CD8-positive, alpha-beta memory T cell (primary cell): ENCODE results near the gene CEMP1. TPM values are rescaled to one million over a fixed set of nuclear protein-coding genes. Genes with fewer than 3 reads are reported as not detected.

Experiments used
- CTCF ChIA-PET: fragments of 350-600 bp; sonication (Branson Sonifier 250); formaldehyde crosslinking; loops from one replicate; lab custom pipeline; 2021; ENCODE audit warnings: antibody characterized with exemption; lab: Charles Lee
- POLR2A ChIA-PET: fragments of 350-600 bp; sonication (Branson Sonifier 250); formaldehyde crosslinking; loops from one replicate; lab custom pipeline; 2021; ENCODE audit warnings: antibody characterized with exemption; lab: Charles Lee
- DNase-seq, 5 donors: peaks; one replicate each; pipeline versions ENCODE4 v3.0.0 to v3.0.0-alpha.2; 2020 to 2022; ENCODE audit warnings: mixed read lengths in 1 of 5
- H3K27ac ChIP-seq: one replicate; pipeline ENCODE4 v1.7.0; 2013; ENCODE audit warnings: low read depth, mild to moderate bottlenecking, low read length, moderate library complexity
- H3K27me3 ChIP-seq: 2 replicates; pipeline ENCODE4 v1.7.0; 2013; ENCODE audit warnings: low read length, mild to moderate bottlenecking; ENCODE audit not compliant: insufficient read depth, poor library complexity, severe bottlenecking
- H3K36me3 ChIP-seq: 2 replicates; pipeline ENCODE4 v1.7.0; 2013; ENCODE audit warnings: mild to moderate bottlenecking, low read length, moderate library complexity; ENCODE audit not compliant: insufficient read depth
- H3K4me1 ChIP-seq: 2 replicates; pipeline ENCODE4 v1.7.0; 2013; ENCODE audit warnings: mild to moderate bottlenecking, low read length, moderate library complexity; ENCODE audit not compliant: insufficient read depth
- H3K4me3 ChIP-seq: 2 replicates; pipeline ENCODE4 v1.7.0; 2013; ENCODE audit warnings: mild to moderate bottlenecking, low read length
- H3K9me3 ChIP-seq: 2 replicates; pipeline ENCODE4 v1.7.0; 2013; ENCODE audit warnings: mild to moderate bottlenecking, low read length
- H3K27ac Mint-ChIP-seq, 8 donors: one replicate each; pipeline ENCODE4 v1.8.0; 2020 to 2021; ENCODE audit warnings: mixed read lengths in 8 of 8, mild to moderate bottlenecking in 6 of 8, inconsistent platforms in 3 of 8, moderate library complexity in 3 of 8
- H3K27me3 Mint-ChIP-seq, 2 donors: one replicate each; pipeline ENCODE4 v1.8.0; 2020 to 2021; ENCODE audit warnings: mixed read lengths in 2 of 2, mild to moderate bottlenecking in 1 of 2, moderate library complexity in 1 of 2
- H3K36me3 Mint-ChIP-seq, 3 donors: one replicate each; pipeline ENCODE4 v1.8.0; 2020 to 2021; ENCODE audit warnings: mixed read lengths in 3 of 3, inconsistent platforms in 1 of 3, mild to moderate bottlenecking in 1 of 3
- H3K4me1 Mint-ChIP-seq, 3 donors: one replicate each; pipeline ENCODE4 v1.8.0; 2020 to 2021; ENCODE audit warnings: mixed read lengths in 3 of 3, inconsistent platforms in 1 of 3, mild to moderate bottlenecking in 1 of 3
- H3K4me3 Mint-ChIP-seq, 7 donors: one replicate each; pipeline ENCODE4 v1.8.0; 2020 to 2021; ENCODE audit warnings: mixed read lengths in 7 of 7, mild to moderate bottlenecking in 6 of 7, moderate library complexity in 4 of 7, inconsistent platforms in 2 of 7
- H3K9me3 Mint-ChIP-seq, 5 donors: one replicate each; pipeline ENCODE4 v1.8.0; 2020 to 2022; ENCODE audit warnings: mixed read lengths in 5 of 5, mild to moderate bottlenecking in 3 of 5, moderate library complexity in 2 of 5, inconsistent platforms in 1 of 5
- polyA plus RNA-seq: library from polyadenylated mRNA; unstranded; fragments of 300-500 nt; fragmentation: Illumina TruSeq; gene quantifications from one replicate; pipeline ENCODE4 v1.2.3, GENCODE V29; 2021
- total RNA-seq, 2 experiments: library from RNA; stranded (reverse); gene quantifications; one replicate each; pipeline ENCODE4 v1.2.3, GENCODE V29; 2021

Gene CEMP1
- total and polyA plus RNA-seq, 3 experiments from 2014 or later, result 0.16 to 3.3 TPM; not detected in 1

- H3K4me3 ChIP-seq, result no peak overlapping the region
- POLR2A ChIA-PET, result no interaction called here
These were observed 23.5 kb downstream of the CEMP1 start for GRCh38 chr16:2507665-2508064.

GRCh38 chr16:2507052-2507659, 24.1 kb downstream of the CEMP1 start:
- H3K4me1 ChIP-seq, result no peaks in the 10 kb centered on the region
- Mint-ChIP-seq H3K27ac (no peak overlapping the region), H3K4me1 (peaks cover 2 to 3% (median 2%) of the 10 kb centered on the region in 3 donors), H3K9me3 (no peaks in the 10 kb centered on the region), H3K36me3 (no peaks in the 10 kb centered on the region), H3K4me3 (no peak overlapping the region), H3K27me3 (no peaks in the 10 kb centered on the region)
- DNase-seq, result no peak
- H3K36me3 ChIP-seq, result no peaks in the 10 kb centered on the region
- no peaks in the 10 kb centered on the region for H3K27me3 ChIP-seq
- H3K4me3 ChIP-seq, result no peak overlapping the region
- CTCF ChIA-PET, result no interaction called here
- H3K9me3 ChIP-seq, result no peaks in the 10 kb centered on the region
- no peak overlapping the region for H3K27ac ChIP-seq
- POLR2A ChIA-PET, result no interaction called here

More at GRCh38 chr16:2507665-2508064, 23.5 kb downstream of the CEMP1 start:
- Histone ChIP-seq H3K4me1 (peaks cover 2% of the 10 kb centered on the region), H3K27me3 (no peaks in the 10 kb centered on the region), H3K27ac (no peak overlapping the region), H3K36me3 (no peaks in the 10 kb centered on the region), H3K9me3 (no peaks in the 10 kb centered on the region)
- Mint-ChIP-seq H3K4me1 (peaks cover 6 to 8% (median 7%) of the 10 kb centered on the region in 3 donors), H3K4me3 (no peak overlapping the region), H3K9me3 (no peaks in the 10 kb centered on the region), H3K27me3 (no peaks in the 10 kb centered on the region), H3K27ac (no peak overlapping the region), H3K36me3 (no peaks in the 10 kb centered on the region)
- CTCF ChIA-PET, result no interaction called here
- no peak for DNase-seq

DNA sequence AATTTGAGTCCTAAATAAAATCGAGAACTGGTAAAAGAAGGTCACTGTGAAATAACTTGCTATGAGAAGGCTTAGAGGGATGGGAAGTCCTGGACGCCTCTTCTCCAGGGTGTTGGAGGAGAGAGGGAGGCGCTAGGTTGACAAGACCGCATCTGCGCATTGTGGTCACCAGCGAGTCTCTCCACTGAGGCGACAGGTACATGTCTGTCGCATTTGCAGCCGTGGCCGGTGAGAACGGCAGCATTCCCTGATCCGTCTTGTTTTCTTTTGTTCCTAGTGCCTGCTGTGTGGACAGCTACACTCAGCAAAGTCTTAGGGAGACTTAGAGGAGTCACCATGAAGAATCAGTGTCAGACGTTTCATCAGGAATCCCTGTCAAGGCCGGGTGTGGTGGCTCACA, 25.5 kb downstream of the CEMP1 start:
- no peak overlapping the region for H3K4me3 Mint-ChIP-seq
- H3K36me3 Mint-ChIP-seq, result no peaks in the 10 kb centered on the region
- ChIA-PET CTCF (no interaction called here), POLR2A (no interaction called here)
- no peaks in the 10 kb centered on the region for H3K4me1 Mint-ChIP-seq
- Histone ChIP-seq H3K9me3 (no peaks in the 10 kb centered on the region), H3K4me3 (no peak overlapping the region), H3K27me3 (no peaks in the 10 kb centered on the region), H3K27ac (no peak overlapping the region), H3K36me3 (no peaks in the 10 kb centered on the region), H3K4me1 (peaks cover 8% of the 10 kb centered on the region)
- H3K27me3 Mint-ChIP-seq, result no peaks in the 10 kb centered on the region
- no peaks in the 10 kb centered on the region for H3K9me3 Mint-ChIP-seq
- H3K27ac Mint-ChIP-seq, result peak overlapping the region in 1 of 8 donors; percentile 41
- no peak for DNase-seq

DNA sequence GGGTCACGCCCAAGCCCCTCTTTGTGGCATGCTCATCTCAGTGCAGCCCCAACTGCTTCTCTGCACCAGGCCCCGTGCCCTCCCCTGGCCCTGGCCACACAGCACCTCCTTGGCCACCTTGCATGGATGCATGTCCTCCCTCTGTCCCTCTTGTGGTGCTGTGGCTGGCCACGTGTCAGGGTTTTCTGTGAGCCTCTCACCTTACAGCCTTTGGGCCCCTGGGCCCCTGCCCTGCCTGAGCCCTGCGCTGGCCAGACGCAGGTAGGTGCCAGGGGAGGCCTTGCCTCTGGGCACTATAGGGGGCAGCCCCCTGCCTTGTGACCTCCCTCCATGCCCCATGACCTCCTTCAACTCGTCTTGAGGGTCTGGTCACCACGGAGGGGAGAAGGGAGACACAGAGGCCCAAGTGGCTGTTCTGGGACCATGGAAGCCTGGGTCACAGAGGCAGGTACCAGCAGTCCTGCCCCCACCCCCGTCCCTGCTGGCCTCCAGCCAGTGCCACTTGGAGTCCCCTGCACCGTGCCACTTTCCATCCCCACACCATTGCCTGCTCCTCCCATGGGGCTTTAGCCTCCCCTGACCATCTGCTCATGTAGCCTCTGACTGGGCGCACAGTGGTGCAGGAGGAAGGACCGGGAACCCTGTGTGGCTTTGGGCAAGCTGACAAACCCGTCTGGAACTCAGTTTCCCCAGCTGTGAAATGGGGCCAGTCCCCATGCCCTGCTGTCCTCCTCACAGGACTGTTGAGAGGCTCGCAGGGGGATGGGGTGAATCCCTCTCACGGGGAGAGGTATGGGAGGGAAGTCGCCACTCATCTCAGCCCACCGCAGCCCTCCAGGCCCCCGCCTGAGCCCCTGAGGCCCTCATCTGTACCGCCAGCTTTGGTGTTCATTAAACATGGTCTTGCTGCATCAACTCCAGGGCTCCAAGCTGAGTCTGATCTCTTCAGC, 29.0 kb downstream of the CEMP1 start:
- ChIA-PET CTCF (interaction anchor here (0.8 to 2.8 kb wide), 11 partner anchors 9 to 315 kb away, joined by 3 to 28 read pairs (median 3); partner anchors contain the start of genes ABCA3, CEMP1 and TEDC2), POLR2A (interaction anchor here (1.3 kb wide), 1 partner anchor 308 kb away, joined by 3 read pairs; no protein-coding TSS in a partner anchor)
- Mint-ChIP-seq H3K27ac (no peak overlapping the region), H3K36me3 (peaks cover 0 to 10% (median 0%) of the 10 kb centered on the region in 3 donors), H3K27me3 (no peaks in the 10 kb centered on the region), H3K4me3 (no peak overlapping the region), H3K9me3 (no peaks in the 10 kb centered on the region), H3K4me1 (no peaks in the 10 kb centered on the region)
- H3K27me3 ChIP-seq, result no peaks in the 10 kb centered on the region
- H3K9me3 ChIP-seq, result no peaks in the 10 kb centered on the region
- H3K4me3 ChIP-seq, result no peak overlapping the region
- H3K36me3 ChIP-seq, result no peaks in the 10 kb centered on the region
- peaks cover 8% of the 10 kb centered on the region for H3K4me1 ChIP-seq
- DNase-seq, result no peak
- no peak overlapping the region for H3K27ac ChIP-seq

DNA sequence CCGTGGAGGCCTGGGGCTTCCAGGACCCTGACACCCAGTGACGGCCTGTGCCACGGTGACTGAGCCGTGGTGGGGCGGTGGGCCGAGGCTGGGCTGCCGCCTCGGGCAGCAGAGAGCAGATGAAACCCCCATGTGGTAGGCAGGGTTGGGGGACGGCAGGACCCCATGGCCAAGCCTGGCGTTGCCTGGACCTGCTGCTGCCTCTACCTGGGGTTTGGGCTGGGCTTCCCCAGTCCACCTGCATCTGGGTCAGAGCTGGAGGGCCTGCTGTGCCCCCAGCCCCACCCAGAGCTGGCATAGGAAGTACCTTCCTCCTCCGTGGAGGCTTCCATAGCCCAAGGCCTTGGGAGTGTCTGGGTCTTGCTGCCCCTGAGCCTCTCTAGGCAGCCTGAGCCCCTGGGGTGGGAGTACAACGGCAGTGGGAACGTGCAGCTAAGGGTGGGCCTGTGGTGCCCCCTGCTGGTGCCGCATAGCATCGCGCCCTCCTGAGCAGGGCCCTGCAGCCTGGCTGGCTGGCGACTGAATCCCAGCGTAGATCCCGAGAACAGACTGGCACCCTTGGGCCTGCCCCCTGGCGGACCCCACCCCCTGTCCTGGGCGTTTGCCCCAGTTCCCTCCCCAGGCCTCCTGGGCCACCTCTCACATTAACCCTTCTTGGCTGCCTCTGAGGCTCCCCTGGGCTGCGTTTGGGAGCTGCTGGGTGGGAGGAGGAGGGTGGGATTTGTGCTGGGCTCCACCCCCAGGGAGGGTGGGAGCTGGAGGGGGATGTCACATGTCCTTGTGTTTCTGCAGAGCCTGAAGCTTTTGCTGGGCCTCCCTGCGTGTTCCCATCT, 30.1 kb downstream of the CEMP1 start:
- peaks cover 8% of the 10 kb centered on the region for H3K4me1 ChIP-seq
- Mint-ChIP-seq H3K27me3 (no peaks in the 10 kb centered on the region), H3K4me3 (no peak overlapping the region), H3K9me3 (no peaks in the 10 kb centered on the region), H3K27ac (peak overlapping the region in 1 of 8 donors; percentile 72), H3K36me3 (peaks cover 0 to 17% (median 0%) of the 10 kb centered on the region in 3 donors), H3K4me1 (no peaks in the 10 kb centered on the region)
- H3K36me3 ChIP-seq, result no peaks in the 10 kb centered on the region
- DNase-seq, result peak; percentile 70 to 85 (median 72)
- no peak overlapping the region for H3K4me3 ChIP-seq
- ChIA-PET CTCF (interaction anchor here (0.6 to 2.8 kb wide), 19 partner anchors 9 to 360 kb away, joined by 3 to 28 read pairs (median 3); partner anchors contain the start of genes ABCA3, CCNF, CEMP1 and TEDC2), POLR2A (interaction anchor here (0.6 to 1.3 kb wide), 2 partner anchors 101 to 307 kb away, joined by 3 read pairs; no protein-coding TSS in a partner anchor)
- H3K27ac ChIP-seq, result no peak overlapping the region
- H3K9me3 ChIP-seq, result no peaks in the 10 kb centered on the region
- H3K27me3 ChIP-seq, result no peaks in the 10 kb centered on the region

DNA sequence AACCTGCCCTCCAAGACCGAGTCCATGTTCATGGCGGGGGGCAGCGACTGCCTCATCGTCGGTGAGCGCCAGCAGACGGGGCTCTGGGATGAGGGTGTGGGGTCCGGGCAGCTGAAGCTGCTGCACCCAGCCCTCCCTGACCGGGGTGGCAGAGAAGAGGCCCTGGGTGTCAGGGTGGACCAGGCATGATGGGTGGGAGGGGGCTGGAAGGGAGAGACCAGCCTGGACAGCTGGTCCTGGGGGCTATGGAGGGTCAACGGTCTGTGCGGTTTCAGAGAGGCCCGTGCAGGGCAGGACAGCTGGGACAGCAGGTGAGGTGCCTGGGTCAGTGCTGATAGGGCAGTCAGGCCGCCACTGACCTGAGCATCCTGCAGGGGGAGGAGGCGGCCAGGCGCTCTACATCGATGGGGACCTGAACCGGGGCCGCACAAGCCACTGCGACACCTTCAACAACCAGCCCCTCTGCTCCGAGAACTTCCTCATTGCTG, 30.7 kb downstream of the CEMP1 start:
- ChIA-PET POLR2A (interaction anchor here (1.3 kb wide), 1 partner anchor 306 kb away, joined by 3 read pairs; no protein-coding TSS in a partner anchor), CTCF (interaction anchor here (0.6 to 2.8 kb wide), 15 partner anchors 8 to 360 kb away, joined by 3 to 28 read pairs (median 3); partner anchors contain the start of genes ABCA3, CCNF, CEMP1 and TEDC2)
- H3K27ac ChIP-seq, result no peak overlapping the region
- no peak for DNase-seq
- H3K4me3 Mint-ChIP-seq, result no peak overlapping the region
- H3K36me3 Mint-ChIP-seq, result peaks cover 0 to 22% (median 0%) of the 10 kb centered on the region in 3 donors
- H3K36me3 ChIP-seq, result no peaks in the 10 kb centered on the region
- no peak overlapping the region for H3K27ac Mint-ChIP-seq
- peaks cover 8% of the 10 kb centered on the region for H3K4me1 ChIP-seq
- H3K4me3 ChIP-seq, result no peak overlapping the region
- no peaks in the 10 kb centered on the region for H3K9me3 ChIP-seq
- no peaks in the 10 kb centered on the region for H3K4me1 Mint-ChIP-seq
- H3K27me3 ChIP-seq, result no peaks in the 10 kb centered on the region
- H3K27me3 Mint-ChIP-seq, result no peaks in the 10 kb centered on the region
- no peaks in the 10 kb centered on the region for H3K9me3 Mint-ChIP-seq

GRCh38 chr16:2499890-2500429, 31.2 kb downstream of the CEMP1 start:
- H3K4me1 Mint-ChIP-seq, result no peaks in the 10 kb centered on the region
- Histone ChIP-seq H3K27ac (no peak overlapping the region), H3K36me3 (no peaks in the 10 kb centered on the region), H3K27me3 (no peaks in the 10 kb centered on the region), H3K9me3 (no peaks in the 10 kb centered on the region), H3K4me1 (peaks cover 8% of the 10 kb centered on the region), H3K4me3 (no peak overlapping the region)
- H3K27me3 Mint-ChIP-seq, result no peaks in the 10 kb centered on the region
- H3K9me3 Mint-ChIP-seq, result no peaks in the 10 kb centered on the region
- H3K36me3 Mint-ChIP-seq, result peaks cover 0 to 23% (median 0%) of the 10 kb centered on the region in 3 donors
- no peak overlapping the region for H3K4me3 Mint-ChIP-seq
- DNase-seq, result no peak
- ChIA-PET CTCF (interaction anchor here (0.8 to 2.8 kb wide), 7 partner anchors 13 to 359 kb away, joined by 3 to 28 read pairs (median 3); partner anchors contain the start of genes ABCA3 and CCNF), POLR2A (no interaction called here)
- H3K27ac Mint-ChIP-seq, result no peak overlapping the region
